PFSK-1 (cell line): ENCODE data around the gene TRIM47.

ENCODE experiments used
- FOXP2 ChIP-seq: optimal IDR thresholded peaks from 2 replicates; pipeline ENCODE3; 2011; ENCODE audit warnings: borderline replicate concordance, control low read depth, inconsistent platforms; ENCODE audit not compliant: insufficient read depth; ENCODE audit errors: extremely low read length, extremely low read depth
- POLR2AphosphoS5 ChIP-seq: IDR thresholded peaks from 2 replicates; pipeline ENCODE4 v1.6.1; 2012; ENCODE audit warnings: low read depth, mild to moderate bottlenecking, control low read depth, low read length, moderate library complexity
- SIN3A ChIP-seq: IDR thresholded peaks from 2 replicates; pipeline ENCODE4 v1.6.1; 2012; ENCODE audit warnings: mild to moderate bottlenecking, low read length, moderate library complexity, borderline replicate concordance; ENCODE audit not compliant: insufficient read depth
- TAF1 ChIP-seq: IDR thresholded peaks from 2 replicates; pipeline ENCODE4 v1.6.1; 2012; ENCODE audit warnings: low read length, control low read depth, borderline replicate concordance; ENCODE audit not compliant: insufficient read depth
- TF ChIP-seq, protein P1 (sequence below), 2 experiments: IDR thresholded peaks; 2 replicates each; pipeline versions ENCODE4 v1.6.1 to v1.8.0; 2011 to 2012; ENCODE audit warnings: low read depth in 2 of 2, low read length in 2 of 2, control low read depth in 1 of 2, inconsistent platforms in 1 of 2, mild to moderate bottlenecking in 1 of 2, moderate library complexity in 1 of 2; ENCODE audit not compliant: insufficient read depth in 1 of 2

TRIM47 gene

DNA sequence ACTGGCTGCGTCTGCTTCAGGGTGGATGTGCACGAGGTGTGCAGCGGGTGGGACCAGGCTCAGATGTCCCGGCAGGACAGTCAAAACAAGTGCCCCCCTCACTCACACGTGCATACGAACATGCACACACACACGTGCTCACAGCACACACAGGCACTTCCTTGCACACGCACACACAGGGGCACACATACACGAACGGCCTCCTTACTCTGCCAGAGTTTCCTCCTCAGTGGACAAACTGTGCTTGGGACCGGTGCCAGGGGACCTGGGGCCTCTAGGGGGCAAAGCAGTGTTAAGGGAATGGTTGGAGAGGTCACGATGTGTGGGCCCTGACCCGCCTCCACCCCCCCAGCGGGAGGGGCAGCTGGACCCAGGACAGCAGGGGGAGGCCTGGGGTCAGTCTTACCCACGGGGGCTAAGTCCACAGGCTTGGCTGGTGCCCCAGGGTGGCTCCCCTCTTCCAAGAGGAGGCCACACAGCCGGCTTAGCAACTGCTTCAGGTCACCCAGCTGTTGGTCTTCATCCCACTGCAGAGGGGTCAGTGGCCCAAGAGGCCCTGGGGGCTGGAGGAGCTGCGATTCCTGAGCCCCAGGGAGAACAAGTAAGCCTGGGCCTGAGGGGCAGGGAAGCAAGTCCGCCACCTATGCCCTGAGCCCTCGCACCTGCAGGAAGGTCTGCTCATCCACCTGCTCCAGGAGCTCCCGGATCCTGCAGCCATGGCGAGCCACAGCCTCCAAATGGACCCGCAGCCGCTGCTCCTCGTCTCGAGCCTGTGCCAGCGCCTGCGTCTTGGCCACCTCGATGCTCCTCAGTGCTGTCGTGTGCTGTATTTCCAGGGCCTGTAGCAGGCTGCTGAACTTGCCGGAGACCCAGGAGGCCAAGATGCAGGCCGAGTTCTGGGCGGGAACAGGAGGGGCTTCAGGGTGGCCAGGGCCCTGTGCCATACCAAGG is 13.5 kb upstream of the TRIM47 start:
- TF ChIP-seq POLR2AphosphoS5 (no peak), SIN3A (no peak), FOXP2 (no peak), TAF1 (no peak)
- TF ChIP-seq, protein P1, sequence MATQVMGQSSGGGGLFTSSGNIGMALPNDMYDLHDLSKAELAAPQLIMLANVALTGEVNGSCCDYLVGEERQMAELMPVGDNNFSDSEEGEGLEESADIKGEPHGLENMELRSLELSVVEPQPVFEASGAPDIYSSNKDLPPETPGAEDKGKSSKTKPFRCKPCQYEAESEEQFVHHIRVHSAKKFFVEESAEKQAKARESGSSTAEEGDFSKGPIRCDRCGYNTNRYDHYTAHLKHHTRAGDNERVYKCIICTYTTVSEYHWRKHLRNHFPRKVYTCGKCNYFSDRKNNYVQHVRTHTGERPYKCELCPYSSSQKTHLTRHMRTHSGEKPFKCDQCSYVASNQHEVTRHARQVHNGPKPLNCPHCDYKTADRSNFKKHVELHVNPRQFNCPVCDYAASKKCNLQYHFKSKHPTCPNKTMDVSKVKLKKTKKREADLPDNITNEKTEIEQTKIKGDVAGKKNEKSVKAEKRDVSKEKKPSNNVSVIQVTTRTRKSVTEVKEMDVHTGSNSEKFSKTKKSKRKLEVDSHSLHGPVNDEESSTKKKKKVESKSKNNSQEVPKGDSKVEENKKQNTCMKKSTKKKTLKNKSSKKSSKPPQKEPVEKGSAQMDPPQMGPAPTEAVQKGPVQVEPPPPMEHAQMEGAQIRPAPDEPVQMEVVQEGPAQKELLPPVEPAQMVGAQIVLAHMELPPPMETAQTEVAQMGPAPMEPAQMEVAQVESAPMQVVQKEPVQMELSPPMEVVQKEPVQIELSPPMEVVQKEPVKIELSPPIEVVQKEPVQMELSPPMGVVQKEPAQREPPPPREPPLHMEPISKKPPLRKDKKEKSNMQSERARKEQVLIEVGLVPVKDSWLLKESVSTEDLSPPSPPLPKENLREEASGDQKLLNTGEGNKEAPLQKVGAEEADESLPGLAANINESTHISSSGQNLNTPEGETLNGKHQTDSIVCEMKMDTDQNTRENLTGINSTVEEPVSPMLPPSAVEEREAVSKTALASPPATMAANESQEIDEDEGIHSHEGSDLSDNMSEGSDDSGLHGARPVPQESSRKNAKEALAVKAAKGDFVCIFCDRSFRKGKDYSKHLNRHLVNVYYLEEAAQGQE (IDR thresholded peaks at IDR 0.05; ENCODE audit: insufficient read depth in 1 of 2, low read depth in 2 of 2, low read length in 2 of 2), result no peak

DNA sequence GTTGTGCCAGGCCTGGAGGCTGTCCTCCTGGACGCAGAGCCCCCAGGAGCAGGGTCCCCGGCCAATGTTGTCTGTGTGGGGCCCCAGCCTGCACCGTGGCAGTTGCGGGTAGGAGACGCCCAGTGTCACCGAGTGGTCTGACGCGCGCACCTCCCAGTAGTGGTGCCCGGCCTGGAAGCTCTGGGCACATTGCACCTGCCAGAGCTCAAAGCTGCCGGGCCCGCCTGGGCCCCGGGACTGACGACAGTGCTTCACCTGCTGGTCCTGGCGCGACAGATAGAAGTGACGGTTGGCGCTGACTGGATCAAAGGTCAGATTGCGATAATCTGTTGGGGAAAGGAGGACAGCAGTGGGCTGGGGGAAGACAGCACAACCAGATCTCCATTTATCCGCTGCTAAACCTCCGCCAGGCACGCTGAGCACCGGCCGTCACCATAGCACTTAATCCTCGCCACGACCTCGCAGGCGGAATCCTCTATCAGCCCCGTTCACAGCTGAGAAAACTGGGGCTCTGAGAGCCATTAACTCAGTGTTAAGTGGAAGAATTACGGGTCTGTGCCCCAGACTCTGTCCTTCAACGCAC is 12.7 kb upstream of the TRIM47 start:
- TF ChIP-seq FOXP2 (no peak), POLR2AphosphoS5 (no peak), SIN3A (no peak), TAF1 (no peak)
- TF ChIP-seq, protein P1 (IDR thresholded peaks at IDR 0.05; ENCODE audit: insufficient read depth in 1 of 2, low read depth in 2 of 2, low read length in 2 of 2), result no peak

DNA sequence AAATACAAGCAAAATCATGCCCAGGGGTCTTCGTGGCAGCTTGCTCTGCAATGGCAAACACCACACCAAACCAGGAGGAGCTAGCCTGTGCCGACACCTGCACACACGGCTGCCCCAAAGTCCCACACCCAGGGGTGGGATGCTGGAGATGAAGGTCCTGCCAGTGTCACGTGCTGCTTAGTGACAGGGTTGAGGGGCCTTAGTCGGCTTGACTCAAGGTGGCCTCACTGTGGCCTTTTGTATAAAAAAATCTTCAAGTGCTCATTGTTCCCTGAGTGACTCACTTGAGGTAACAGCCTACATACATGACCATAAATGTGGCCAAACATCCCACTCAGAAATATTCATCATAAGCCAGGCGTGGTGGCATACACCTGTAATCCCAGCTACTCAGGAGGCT is 11.1 kb upstream of the TRIM47 start:
- TF ChIP-seq SIN3A, result no peak
- TF ChIP-seq, protein P1 (IDR thresholded peaks at IDR 0.05; ENCODE audit: insufficient read depth in 1 of 2, low read depth in 2 of 2, low read length in 2 of 2), result no peak
- TF ChIP-seq TAF1, result no peak
- no peak for TF ChIP-seq FOXP2
- TF ChIP-seq POLR2AphosphoS5, result no peak

DNA sequence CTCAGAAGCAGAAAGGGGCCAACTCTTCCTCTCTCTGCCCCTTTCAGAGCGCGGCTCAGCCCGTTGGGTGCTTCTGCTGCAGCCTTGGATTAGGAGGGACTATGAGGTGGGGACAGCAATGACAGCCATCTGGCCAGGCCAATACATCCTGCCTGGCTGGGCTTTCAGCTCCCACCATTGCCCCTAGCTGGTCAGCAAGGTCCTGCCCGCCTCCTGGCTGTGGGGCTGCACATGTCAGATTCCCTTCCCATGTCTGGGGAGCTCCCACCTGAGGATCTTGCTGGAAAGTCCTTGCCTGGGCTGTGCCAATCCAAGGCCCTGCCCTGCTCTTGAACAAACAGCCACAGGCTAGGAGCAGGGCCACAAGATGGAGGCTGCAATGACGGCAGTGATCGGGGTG is 10.1 kb upstream of the TRIM47 start:
- TF ChIP-seq POLR2AphosphoS5, result no peak
- no peak for TF ChIP-seq SIN3A
- TF ChIP-seq, protein P1 (IDR thresholded peaks at IDR 0.05; ENCODE audit: insufficient read depth in 1 of 2, low read depth in 2 of 2, low read length in 2 of 2), result no peak
- no peak for TF ChIP-seq FOXP2
- TF ChIP-seq TAF1, result no peak
